ENCODE measurements around the gene NLN.
"Not testable (repeated sequence)": the region's sequence is repeated elsewhere in the genome, so short reads cannot be mapped to it uniquely, and the experiment has no call there.

The NLN gene

DNA sequence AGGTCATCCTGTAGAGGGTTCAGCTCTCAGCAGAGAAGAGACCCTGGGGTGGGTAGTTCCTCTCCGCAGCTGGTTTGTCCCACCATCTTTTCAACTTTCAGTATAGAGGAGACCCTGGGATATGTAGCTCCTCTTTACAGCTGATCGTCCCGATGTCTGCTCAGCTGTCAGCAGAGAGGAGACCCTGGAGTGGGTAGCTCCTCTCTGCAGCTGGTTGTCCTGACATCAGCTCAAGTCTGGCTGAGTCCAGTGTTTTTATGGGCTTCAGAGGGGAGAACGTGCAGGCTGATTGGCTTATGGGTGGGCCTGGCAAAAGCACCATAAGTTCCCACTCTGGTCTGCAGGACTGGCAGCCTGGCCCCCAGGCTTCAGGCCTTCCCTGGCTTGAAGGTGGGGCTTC is 80.8 kb downstream of the NLN start:
- Histone ChIP-seq H3K27ac (ENCODE audit: extremely low read depth, low read depth, low read length) (no peak overlapping the region), H3K36me3 (ENCODE audit: control insufficient read depth in 2 of 2, insufficient read depth in 1 of 2, low read length in 2 of 2) (no peaks in the 10 kb centered on the region), H3K4me1 (ENCODE audit: control insufficient read depth, insufficient read depth, low read length) (no peaks in the 10 kb centered on the region), H3K9me3 (ENCODE audit: control insufficient read depth, insufficient read depth, low read depth, low read length) (no peaks in the 10 kb centered on the region), H3K4me3 (ENCODE audit: low read depth, low read length) (no peak overlapping the region)
- ChIA-PET POLR2A (no interaction called here), CTCF (no interaction called here)
- no peak for TF ChIP-seq KLF9 (tag by site-specific recombination; IDR thresholded peaks at IDR 0.05; ENCODE audit: low read depth)
- peak; percentile 75 for TF ChIP-seq SETDB1 (IDR thresholded peaks at IDR 0.05; ENCODE audit: insufficient read length, low read length)

DNA sequence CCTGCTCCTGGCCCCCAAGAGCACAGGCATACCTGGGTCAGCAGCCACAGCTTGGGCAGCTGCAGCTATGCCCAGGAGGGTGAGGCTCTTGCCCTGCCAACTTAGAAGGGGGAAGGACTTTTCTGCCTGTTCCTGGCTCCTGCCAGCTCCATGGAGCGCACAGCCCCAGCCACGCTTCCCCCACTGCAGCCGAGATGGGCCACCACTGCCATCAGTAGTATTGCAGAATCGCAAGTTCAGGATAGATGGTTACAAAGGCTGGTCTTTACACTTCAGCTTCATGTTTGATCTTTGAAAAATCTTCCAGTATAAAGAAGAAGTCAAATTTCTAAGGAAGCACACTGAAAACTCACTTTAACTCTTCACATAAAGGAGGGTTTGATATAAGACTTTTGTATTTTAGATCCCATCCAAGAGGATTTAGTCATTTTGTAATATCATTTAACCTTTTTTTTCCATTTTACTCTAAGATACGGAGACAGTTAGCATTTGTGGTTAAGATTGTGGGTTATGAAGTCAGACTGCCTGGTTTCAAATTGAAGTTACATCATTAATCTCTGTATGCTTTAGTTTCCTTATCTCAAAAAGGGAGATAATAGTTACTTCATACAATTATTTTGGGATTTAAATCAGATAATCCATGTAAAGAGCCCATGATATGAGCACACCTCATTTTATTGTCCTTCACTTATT is 81.8 kb downstream of the NLN start:
- H3K9me3 ChIP-seq (ENCODE audit: control insufficient read depth, insufficient read depth, low read depth, low read length), result no peaks in the 10 kb centered on the region
- ChIA-PET POLR2A (no interaction called here), CTCF (interaction anchor here (0.5 kb wide), 1 partner anchor 151 kb away, joined by 4 read pairs; no protein-coding TSS in a partner anchor)
- no peaks in the 10 kb centered on the region for H3K36me3 ChIP-seq (ENCODE audit: control insufficient read depth in 2 of 2, insufficient read depth in 1 of 2, low read length in 2 of 2)
- no peak overlapping the region for H3K27ac ChIP-seq (ENCODE audit: extremely low read depth, low read depth, low read length)
- TF ChIP-seq ZNF76 (tag by site-specific recombination; IDR thresholded peaks at IDR 0.05; ENCODE audit: borderline replicate concordance, low read depth) (no peak), ZNF561 (tag by site-specific recombination; IDR thresholded peaks at IDR 0.05; ENCODE audit: borderline replicate concordance) (no peak), SETDB1 (IDR thresholded peaks at IDR 0.05; ENCODE audit: insufficient read length, low read length) (no peak), ZNF623 (tag by site-specific recombination; IDR thresholded peaks at IDR 0.05) (no peak), ZIC2 (tag by site-specific recombination; IDR thresholded peaks at IDR 0.05) (no peak), ZNF521 (tag by site-specific recombination; IDR thresholded peaks at IDR 0.05) (no peak)
- H3K4me1 ChIP-seq (ENCODE audit: control insufficient read depth, insufficient read depth, low read length), result 0 out of 2 replicates have a peak, but pooled peaks cover 8% of the 10 kb centered on the region
- no peak overlapping the region for H3K4me3 ChIP-seq (ENCODE audit: low read depth, low read length)

GRCh38 chr5:65805089-65805488 is 83.1 kb downstream of the NLN start:
- POLR2A ChIA-PET, result no interaction called here
- Histone ChIP-seq H3K4me1 (ENCODE audit: control insufficient read depth, insufficient read depth, low read length) (0 out of 2 replicates have a peak, but pooled peaks cover 8% of the 10 kb centered on the region), H3K36me3 (ENCODE audit: control insufficient read depth in 2 of 2, insufficient read depth in 1 of 2, low read length in 2 of 2) (no peaks in the 10 kb centered on the region), H3K4me3 (ENCODE audit: low read depth, low read length) (no peak overlapping the region), H3K27ac (ENCODE audit: extremely low read depth, low read depth, low read length) (no peak overlapping the region), H3K9me3 (ENCODE audit: control insufficient read depth, insufficient read depth, low read depth, low read length) (no peaks in the 10 kb centered on the region)
- CTCF ChIA-PET, result no interaction called here
- TF ChIP-seq, protein P1, sequence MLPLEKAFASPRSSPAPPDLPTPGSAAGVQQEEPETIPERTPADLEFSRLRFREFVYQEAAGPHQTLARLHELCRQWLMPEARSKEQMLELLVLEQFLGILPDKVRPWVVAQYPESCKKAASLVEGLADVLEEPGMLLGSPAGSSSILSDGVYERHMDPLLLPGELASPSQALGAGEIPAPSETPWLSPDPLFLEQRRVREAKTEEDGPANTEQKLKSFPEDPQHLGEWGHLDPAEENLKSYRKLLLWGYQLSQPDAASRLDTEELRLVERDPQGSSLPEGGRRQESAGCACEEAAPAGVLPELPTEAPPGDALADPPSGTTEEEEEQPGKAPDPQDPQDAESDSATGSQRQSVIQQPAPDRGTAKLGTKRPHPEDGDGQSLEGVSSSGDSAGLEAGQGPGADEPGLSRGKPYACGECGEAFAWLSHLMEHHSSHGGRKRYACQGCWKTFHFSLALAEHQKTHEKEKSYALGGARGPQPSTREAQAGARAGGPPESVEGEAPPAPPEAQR (tag by site-specific recombination; IDR thresholded peaks at IDR 0.05), result no peak
- TF ChIP-seq ZNF221 (tag by site-specific recombination; IDR thresholded peaks at IDR 0.05; ENCODE audit: borderline replicate concordance) (no peak), REPIN1 (tag by site-specific recombination; IDR thresholded peaks at IDR 0.05; ENCODE audit: low read depth) (no peak), TRIM28 (IDR thresholded peaks at IDR 0.05; ENCODE audit: borderline replicate concordance, low read length) (no peak), ZBTB26 (tag by site-specific recombination; optimal IDR thresholded peaks at IDR 0.05) (no peak), ZSCAN16 (tag by site-specific recombination; IDR thresholded peaks at IDR 0.05) (no peak)

DNA sequence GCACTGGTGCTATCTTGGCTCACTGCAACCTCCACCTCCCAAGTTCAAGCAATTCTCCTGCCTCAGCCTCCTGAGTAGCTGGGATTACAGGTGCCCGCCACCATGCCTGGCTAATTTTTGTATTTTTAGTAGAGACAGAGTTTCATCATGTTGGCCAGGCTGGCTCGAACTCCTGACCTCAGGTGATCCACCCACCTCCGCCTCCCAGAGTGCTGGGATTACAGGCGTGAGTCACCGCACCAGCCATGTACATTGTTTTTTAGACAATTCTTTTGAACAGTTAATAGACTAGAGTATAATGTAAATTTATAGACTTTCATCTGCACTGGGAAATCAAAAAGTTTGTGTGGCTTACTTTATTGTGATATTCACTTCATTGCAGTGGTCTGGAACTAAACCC is 85.5 kb downstream of the NLN start:
- H3K36me3 ChIP-seq (ENCODE audit: control insufficient read depth in 2 of 2, insufficient read depth in 1 of 2, low read length in 2 of 2); H3K4me3 ChIP-seq (ENCODE audit: low read depth, low read length); POLR2A ChIA-PET; H3K27ac ChIP-seq (ENCODE audit: extremely low read depth, low read depth, low read length); H3K9me3 ChIP-seq (ENCODE audit: control insufficient read depth, insufficient read depth, low read depth, low read length): not testable (repeated sequence)
- peaks cover 15% of the 10 kb centered on the region for H3K4me1 ChIP-seq (ENCODE audit: control insufficient read depth, insufficient read depth, low read length)
- TF ChIP-seq ZNF335 (tag by site-specific recombination; conservative IDR thresholded peaks at IDR 0.05) (peak; percentile 33; the same call in 1 of the 2 replicates), EGR2 (tag by site-specific recombination; IDR thresholded peaks at IDR 0.05; ENCODE audit: low read depth) (peak; percentile 47; the same call in 1 of the 2 replicates), ZFHX2 (tag by site-specific recombination; conservative IDR thresholded peaks at IDR 0.05) (peak; percentile 62)
- CTCF ChIA-PET, result interaction anchor here (0.9 kb wide), 1 partner anchor 8 kb away, joined by 4 read pairs; no protein-coding TSS in a partner anchor
